Measurements from ENCODE around the gene NLGN4Y. TPM values are rescaled to one million over a fixed set of nuclear protein-coding genes. Genes with fewer than 3 reads are reported as not detected.

NLGN4Y gene
- total RNA-seq, 1 experiment from 2014 or later, result 48.4 TPM

GRCh38 chrY:14628208-14628607 is 103.9 kb downstream of the NLGN4Y start:
- Mint-ChIP-seq H3K4me1 (no peaks in the 10 kb centered on the region), H3K4me3 (no peak overlapping the region), H3K9me3 (no peaks in the 10 kb centered on the region), H3K27me3 (ENCODE audit: low read depth) (no peaks in the 10 kb centered on the region), H3K36me3 (peaks cover 22% of the 10 kb centered on the region), H3K27ac (no peak overlapping the region)
- DNase-seq (ENCODE audit: low spot score) (no peak), ATAC-seq (no peak)
- POLR2A ChIA-PET, result no interaction called here
- TF ChIP-seq ZNF219 (CRISPR knock-in tag; IDR thresholded peaks at IDR 0.05; ENCODE audit: borderline replicate concordance) (no peak), MAX (CRISPR knock-in tag; IDR thresholded peaks at IDR 0.05) (no peak), ATF6 (CRISPR knock-in tag; IDR thresholded peaks at IDR 0.05) (no peak), OVOL2 (CRISPR knock-in tag; IDR thresholded peaks at IDR 0.05; ENCODE audit: borderline replicate concordance) (no peak), ATF3 (CRISPR knock-in tag; conservative IDR thresholded peaks at IDR 0.05) (no peak), NFYB (CRISPR knock-in tag; conservative IDR thresholded peaks at IDR 0.05; ENCODE audit: low read depth) (no peak), PRDM15 (CRISPR knock-in tag; IDR thresholded peaks at IDR 0.05) (no peak), CREM (CRISPR knock-in tag; IDR thresholded peaks at IDR 0.05) (no peak), ZNF423 (CRISPR knock-in tag; IDR thresholded peaks at IDR 0.05) (no peak), E2F1 (CRISPR knock-in tag; IDR thresholded peaks at IDR 0.05) (no peak), FOXJ3 (CRISPR knock-in tag; IDR thresholded peaks at IDR 0.05; ENCODE audit: borderline replicate concordance) (no peak), ZNF121 (CRISPR knock-in tag; IDR thresholded peaks at IDR 0.05) (no peak), ELF4 (CRISPR knock-in tag; IDR thresholded peaks at IDR 0.05; ENCODE audit: low read depth) (no peak), ZBTB43 (CRISPR knock-in tag; IDR thresholded peaks at IDR 0.05) (no peak), FOXK1 (CRISPR knock-in tag; IDR thresholded peaks at IDR 0.05) (no peak)
- CTCF ChIA-PET, result no interaction called here

- no peaks in the 10 kb centered on the region for H3K9me3 Mint-ChIP-seq
- ATAC-seq, result no peak
- CTCF ChIA-PET, result no interaction called here
- TF ChIP-seq E2F4 (CRISPR knock-in tag; IDR thresholded peaks at IDR 0.05; ENCODE audit: borderline replicate concordance, low read depth) (no peak), ZBTB43 (CRISPR knock-in tag; IDR thresholded peaks at IDR 0.05) (no peak), ARID4B (CRISPR knock-in tag; IDR thresholded peaks at IDR 0.05; ENCODE audit: borderline replicate concordance) (no peak), KAT7 (CRISPR knock-in tag; IDR thresholded peaks at IDR 0.05; ENCODE audit: borderline replicate concordance) (no peak)
Observed at GRCh38 chrY:14631676-14632075, 107.3 kb downstream of the NLGN4Y start.

More at GRCh38 chrY:14631676-14632075, 107.3 kb downstream of the NLGN4Y start:
- no peak overlapping the region for H3K4me3 Mint-ChIP-seq
- POLR2A ChIA-PET, result no interaction called here
- H3K27ac Mint-ChIP-seq, result no peak overlapping the region
- H3K27me3 Mint-ChIP-seq (ENCODE audit: low read depth), result no peaks in the 10 kb centered on the region
- peaks cover 3% of the 10 kb centered on the region for H3K4me1 Mint-ChIP-seq
- peaks cover 5% of the 10 kb centered on the region; the same call in 1 of the 2 replicates for H3K36me3 Mint-ChIP-seq
- no peak for DNase-seq (ENCODE audit: low spot score)
